ENCODE results near the gene IFIH1.

IFIH1 gene

DNA sequence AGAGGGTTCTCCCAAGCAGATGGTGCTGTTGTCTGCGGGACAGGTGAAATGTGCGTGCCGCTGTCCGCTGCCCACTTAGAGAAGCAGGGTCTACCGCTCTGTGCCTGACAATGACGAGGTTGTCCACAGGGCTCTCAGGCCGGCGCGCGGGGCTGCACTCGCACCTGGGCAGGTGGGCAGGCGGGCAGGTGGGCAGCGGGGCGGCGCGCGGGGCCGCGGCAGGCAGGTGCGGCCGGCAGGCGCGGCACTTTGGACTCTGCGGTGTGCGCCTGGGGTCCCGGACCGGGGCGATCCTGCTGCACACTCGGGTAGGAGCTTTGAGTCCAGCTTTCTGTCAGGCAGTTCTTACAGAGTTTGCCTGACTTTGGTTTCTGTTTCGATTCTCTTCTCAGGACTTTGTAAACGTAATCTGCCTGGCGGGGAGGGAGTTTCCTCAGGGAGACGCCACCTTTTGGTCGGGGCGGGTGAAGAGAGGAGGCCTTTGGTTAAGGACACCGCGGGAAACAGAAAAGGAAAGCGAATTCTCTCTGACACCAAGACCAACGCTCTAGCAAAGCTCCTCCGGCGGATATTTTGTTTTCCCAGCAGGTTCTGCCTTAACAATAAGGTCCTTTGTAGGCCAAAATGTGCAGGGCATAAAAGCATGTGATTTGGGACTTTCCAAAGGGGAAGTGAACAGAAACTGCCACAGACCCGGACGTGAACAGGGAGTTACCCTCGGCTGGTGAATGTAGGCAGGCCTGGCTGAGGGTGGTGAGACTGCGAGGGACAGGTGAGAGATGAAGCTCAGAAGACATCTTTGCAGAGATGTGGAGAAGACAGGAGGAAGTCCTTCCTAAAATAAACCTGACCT lies at the start of gene IFIH1:
Gene IFIH1 (minus strand): TSS at position 357 of the 853 bp plus-strand sequence. CDS start 377 bp downstream, outside the sequence.
- Mint-ChIP-seq H3K36me3 (ENCODE audit: low read depth) (peaks cover 10% of the 10 kb centered on the region), H3K4me1 (peaks cover 54% of the 10 kb centered on the region), H3K4me3 (peak within 1 kb of the TSS; percentile 96), H3K9me3 (no peaks in the 10 kb centered on the region), H3K27ac (peak within 1 kb of the TSS; percentile 96), H3K27me3 (no peaks in the 10 kb centered on the region)
- DNase-seq, result peak; percentile 72
- ATAC-seq, result peak; percentile 90

DNA sequence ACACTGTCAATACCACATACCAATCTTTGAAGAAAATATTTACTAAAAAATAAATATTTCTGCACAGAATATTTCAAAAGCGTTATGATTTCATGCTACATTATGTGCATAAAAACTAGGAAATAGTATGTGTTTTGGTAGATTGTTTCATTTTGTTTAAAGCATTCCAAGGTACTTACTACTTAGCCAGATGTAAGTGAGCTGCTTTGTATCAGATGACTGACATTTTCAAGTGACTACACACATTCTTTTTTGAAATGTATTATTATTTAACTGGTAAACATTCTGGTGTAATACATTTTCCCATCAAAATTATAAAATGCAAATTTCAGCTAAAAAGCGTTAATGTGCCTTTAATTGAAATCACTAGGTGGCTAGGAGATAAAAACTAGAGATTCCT lies 46.9 kb upstream of the IFIH1 start:
- no peaks in the 10 kb centered on the region for H3K36me3 Mint-ChIP-seq (ENCODE audit: low read depth)
- H3K4me1 Mint-ChIP-seq, result no peaks in the 10 kb centered on the region
- no peaks in the 10 kb centered on the region for H3K27me3 Mint-ChIP-seq
- no peak overlapping the region for H3K4me3 Mint-ChIP-seq
- ATAC-seq (no peak), DNase-seq (no peak)
- no peaks in the 10 kb centered on the region for H3K9me3 Mint-ChIP-seq
- H3K27ac Mint-ChIP-seq, result no peak overlapping the region

DNA sequence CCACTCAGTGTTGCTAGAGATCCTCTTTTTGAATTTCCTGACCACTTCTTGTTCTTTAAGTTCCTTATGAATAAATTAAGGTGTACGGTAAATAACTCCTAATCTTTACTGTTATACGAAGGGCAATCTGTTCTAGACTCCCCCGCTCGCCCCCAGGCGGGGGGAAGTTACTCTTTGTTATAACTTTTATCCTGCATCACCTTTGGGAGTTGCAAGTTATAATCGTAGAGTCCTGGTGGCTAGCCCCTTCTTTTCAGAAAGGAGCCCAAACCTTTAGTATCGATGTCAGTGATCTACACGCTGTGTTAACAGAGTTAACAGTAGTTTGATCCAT lies 26.1 kb upstream of the IFIH1 start:
- H3K27ac Mint-ChIP-seq, result peak overlapping the region; percentile 76
- no peaks in the 10 kb centered on the region for H3K9me3 Mint-ChIP-seq
- peaks cover 2% of the 10 kb centered on the region for H3K36me3 Mint-ChIP-seq (ENCODE audit: low read depth)
- DNase-seq (no peak), ATAC-seq (no peak)
- peak overlapping the region; percentile 87 for H3K4me3 Mint-ChIP-seq
- peaks cover 18% of the 10 kb centered on the region for H3K4me1 Mint-ChIP-seq
- no peaks in the 10 kb centered on the region for H3K27me3 Mint-ChIP-seq

DNA sequence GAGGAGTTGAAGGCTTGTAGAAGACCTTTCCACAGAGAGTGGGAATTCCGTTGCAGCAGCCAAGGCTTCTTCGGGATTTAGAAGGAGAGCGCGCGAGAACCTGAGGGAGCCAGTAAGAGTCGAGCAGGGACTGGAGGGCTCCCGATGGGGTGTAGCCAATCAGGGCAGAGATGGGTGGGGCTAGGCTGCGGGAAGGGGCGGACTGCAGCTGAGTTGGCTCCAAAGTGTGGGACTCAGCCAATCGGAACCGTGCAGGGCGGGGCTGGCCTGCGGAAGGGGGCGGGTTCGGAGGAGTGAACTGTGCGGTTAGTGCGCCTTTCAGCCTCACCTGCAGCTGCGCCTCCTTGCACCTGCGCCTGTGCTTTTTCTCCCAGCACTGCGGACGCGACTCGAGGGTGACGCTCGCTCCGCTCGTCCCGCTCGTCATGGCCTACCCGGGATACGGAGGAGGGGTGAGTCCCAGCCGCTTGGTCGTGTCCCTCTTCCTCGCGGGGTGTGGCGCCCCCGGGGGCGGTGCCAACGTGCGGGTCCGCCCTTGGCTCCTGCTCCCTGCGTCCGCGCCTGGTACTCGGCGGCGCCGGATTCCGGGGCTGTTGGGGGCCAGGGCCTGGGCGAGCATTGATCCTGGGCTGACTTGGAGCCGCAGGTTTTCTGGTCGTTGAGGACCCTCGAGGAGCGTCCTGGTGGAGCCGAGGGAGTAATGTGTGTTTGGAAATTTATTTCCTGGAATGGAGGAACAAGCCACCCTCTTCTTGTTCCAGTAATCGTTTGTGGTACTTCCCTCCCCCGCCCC lies 25.5 kb upstream of the IFIH1 start, which contains the start of gene GCA:
Gene GCA (plus strand): TSS at position 309 of the 793 bp plus-strand sequence. CDS start 117 bp downstream, at position 426.
- peaks cover 18% of the 10 kb centered on the region for H3K4me1 Mint-ChIP-seq
- DNase-seq (peak; percentile 97), ATAC-seq (peak; percentile 100)
- peak within 1 kb of the TSS; percentile 87 for H3K4me3 Mint-ChIP-seq
- H3K36me3 Mint-ChIP-seq (ENCODE audit: low read depth), result peaks cover 2% of the 10 kb centered on the region
- peak within 1 kb of the TSS; percentile 78 for H3K27ac Mint-ChIP-seq
- no peaks in the 10 kb centered on the region for H3K27me3 Mint-ChIP-seq
- H3K9me3 Mint-ChIP-seq, result no peaks in the 10 kb centered on the region

DNA sequence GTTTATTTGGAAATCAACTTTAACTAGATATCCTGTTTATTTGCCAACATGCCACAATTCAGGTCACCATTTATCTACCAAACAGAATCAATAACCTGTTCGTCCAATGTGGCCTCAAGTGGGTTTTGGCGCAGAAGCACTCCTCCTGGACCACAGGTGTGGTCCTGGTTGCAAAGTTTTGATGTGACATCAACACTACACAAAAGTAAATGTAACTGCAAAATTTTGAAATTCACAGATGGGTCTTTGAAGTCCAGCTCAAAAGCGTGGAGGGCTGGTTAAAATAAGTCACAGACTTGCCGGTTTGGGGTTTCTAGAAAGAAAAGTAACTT lies 25.0 kb upstream of the IFIH1 start:
- ATAC-seq, result no peak
- Mint-ChIP-seq H3K27me3 (no peaks in the 10 kb centered on the region), H3K9me3 (no peaks in the 10 kb centered on the region), H3K4me3 (peak overlapping the region; percentile 87), H3K36me3 (ENCODE audit: low read depth) (peaks cover 2% of the 10 kb centered on the region), H3K4me1 (peaks cover 18% of the 10 kb centered on the region), H3K27ac (peak overlapping the region; percentile 78)
- DNase-seq, result no peak

GRCh38 chr2:162342841-162343240 lies 24.4 kb upstream of the IFIH1 start:
- Mint-ChIP-seq H3K4me3 (no peak overlapping the region), H3K27ac (no peak overlapping the region)
- no peak for DNase-seq

DNA sequence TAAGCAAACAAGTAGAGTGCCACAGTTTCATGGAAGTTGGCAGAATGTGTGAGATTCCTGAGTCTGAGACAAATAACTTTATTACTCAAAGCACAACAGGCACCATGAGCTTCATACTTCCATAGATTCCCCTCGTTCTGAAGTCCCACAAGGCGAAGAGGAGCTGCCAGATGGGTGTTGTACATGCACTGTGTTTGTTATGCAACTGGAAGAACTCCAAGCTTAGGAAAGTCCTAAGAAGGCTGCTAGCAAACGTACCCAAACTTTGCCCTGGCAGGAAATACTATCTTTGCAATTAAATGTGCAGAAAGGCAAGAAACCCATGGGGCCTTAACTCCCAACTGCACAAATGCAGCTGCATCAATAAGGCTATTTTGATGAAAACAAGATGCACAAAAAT lies 23.8 kb upstream of the IFIH1 start:
- Mint-ChIP-seq H3K4me1 (peaks cover 18% of the 10 kb centered on the region), H3K36me3 (ENCODE audit: low read depth) (peaks cover 2% of the 10 kb centered on the region), H3K27me3 (no peaks in the 10 kb centered on the region), H3K4me3 (no peak overlapping the region), H3K27ac (no peak overlapping the region), H3K9me3 (no peaks in the 10 kb centered on the region)
- ATAC-seq (no peak), DNase-seq (no peak)

More at GRCh38 chr2:162342841-162343240, 24.4 kb upstream of the IFIH1 start:
- ATAC-seq, result no peak
- Mint-ChIP-seq H3K9me3 (no peaks in the 10 kb centered on the region), H3K36me3 (ENCODE audit: low read depth) (peaks cover 2% of the 10 kb centered on the region), H3K27me3 (no peaks in the 10 kb centered on the region), H3K4me1 (peaks cover 18% of the 10 kb centered on the region)

- Mint-ChIP-seq H3K9me3 (no peaks in the 10 kb centered on the region), H3K27me3 (no peaks in the 10 kb centered on the region), H3K36me3 (ENCODE audit: low read depth) (peaks cover 2% of the 10 kb centered on the region), H3K4me3 (no peak overlapping the region), H3K4me1 (peaks cover 18% of the 10 kb centered on the region), H3K27ac (no peak overlapping the region)
- ATAC-seq (no peak), DNase-seq (no peak)
Observed at GRCh38 chr2:162340822-162341221, 22.3 kb upstream of the IFIH1 start.

- no peaks in the 10 kb centered on the region for H3K27me3 Mint-ChIP-seq
- ATAC-seq, result no peak
- no peaks in the 10 kb centered on the region for H3K36me3 Mint-ChIP-seq (ENCODE audit: low read depth)
- no peak overlapping the region for H3K27ac Mint-ChIP-seq
- DNase-seq, result no peak
- no peak overlapping the region for H3K4me3 Mint-ChIP-seq
- peaks cover 2% of the 10 kb centered on the region for H3K4me1 Mint-ChIP-seq
- H3K9me3 Mint-ChIP-seq, result no peaks in the 10 kb centered on the region
Observed at GRCh38 chr2:162337868-162338267, 19.4 kb upstream of the IFIH1 start.

- H3K4me3 Mint-ChIP-seq, result no peak overlapping the region
- H3K4me1 Mint-ChIP-seq, result no peaks in the 10 kb centered on the region
- H3K27me3 Mint-ChIP-seq, result no peaks in the 10 kb centered on the region
- no peak for ATAC-seq
- H3K36me3 Mint-ChIP-seq (ENCODE audit: low read depth), result no peaks in the 10 kb centered on the region
- DNase-seq, result no peak
- no peak overlapping the region for H3K27ac Mint-ChIP-seq
- no peaks in the 10 kb centered on the region for H3K9me3 Mint-ChIP-seq
Observed at GRCh38 chr2:162333968-162334367, 15.5 kb upstream of the IFIH1 start.

- ATAC-seq (no peak), DNase-seq (no peak)
- Mint-ChIP-seq H3K4me3 (no peak overlapping the region), H3K36me3 (ENCODE audit: low read depth) (no peaks in the 10 kb centered on the region), H3K4me1 (no peaks in the 10 kb centered on the region), H3K27ac (no peak overlapping the region), H3K9me3 (no peaks in the 10 kb centered on the region), H3K27me3 (no peaks in the 10 kb centered on the region)
Observed at GRCh38 chr2:162330881-162331280, 12.4 kb upstream of the IFIH1 start.

DNA sequence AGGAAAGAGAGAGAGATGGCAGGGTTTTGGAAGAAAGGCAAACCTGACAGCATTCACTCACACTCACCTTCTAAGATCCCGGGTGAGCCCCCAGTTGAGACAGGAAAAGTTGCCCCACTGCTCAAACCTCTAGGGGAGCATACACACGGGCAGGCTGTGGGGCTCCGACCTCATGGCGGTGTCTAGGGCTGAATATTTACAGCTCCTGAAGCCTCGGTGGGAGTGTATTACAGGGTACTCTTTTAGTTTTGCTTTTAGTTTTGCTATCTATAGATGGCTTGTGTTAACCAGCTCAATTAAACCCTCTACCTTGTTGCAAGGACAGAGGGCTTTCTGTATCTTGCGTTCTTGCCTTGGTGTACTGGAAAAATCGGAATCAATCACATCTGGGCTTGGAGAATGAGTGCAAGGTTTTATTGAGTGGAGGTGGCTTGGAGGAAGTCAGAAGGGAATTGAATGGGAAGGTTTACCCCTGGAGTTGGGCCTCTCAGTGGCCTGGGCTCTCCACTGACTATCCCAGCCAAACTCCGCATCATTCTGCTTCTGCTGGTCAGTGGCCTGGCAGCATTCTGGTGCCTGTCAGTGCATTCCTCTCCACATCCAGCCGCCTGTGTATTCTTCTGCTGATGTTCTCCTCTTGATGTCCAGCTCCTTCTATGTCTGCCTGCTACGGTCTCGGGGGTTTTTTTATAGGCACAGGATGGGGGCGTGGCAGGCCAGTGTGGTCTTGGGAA lies 10.1 kb upstream of the IFIH1 start:
- Mint-ChIP-seq H3K27ac (no peak overlapping the region), H3K4me1 (no peaks in the 10 kb centered on the region), H3K27me3 (no peaks in the 10 kb centered on the region), H3K4me3 (no peak overlapping the region), H3K36me3 (ENCODE audit: low read depth) (no peaks in the 10 kb centered on the region), H3K9me3 (no peaks in the 10 kb centered on the region)
- DNase-seq (no peak), ATAC-seq (peak; percentile 66)

DNA sequence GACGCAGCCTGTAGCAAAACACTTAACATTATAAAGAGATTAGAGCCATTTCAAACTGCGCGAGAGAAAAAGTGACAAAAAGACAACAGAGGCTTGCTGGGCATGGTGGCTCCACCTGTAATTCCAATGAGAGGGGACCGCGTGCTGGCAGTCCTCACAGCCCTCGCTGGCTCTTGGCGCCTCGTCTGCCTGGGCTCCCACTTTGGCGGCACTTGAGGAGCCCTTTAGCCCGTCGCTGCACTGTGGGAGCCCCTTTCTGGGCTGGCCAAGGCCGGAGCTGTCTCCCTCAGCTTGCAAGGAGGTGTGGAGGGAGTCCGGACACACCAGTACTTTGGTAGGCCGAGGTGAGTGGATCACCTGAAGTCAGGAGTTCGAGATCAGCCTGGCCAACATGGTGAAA lies 9.3 kb upstream of the IFIH1 start:
- H3K27ac Mint-ChIP-seq, result peak overlapping the region; percentile 31
- no peak for ATAC-seq
- H3K36me3 Mint-ChIP-seq (ENCODE audit: low read depth), result no peaks in the 10 kb centered on the region

DNA sequence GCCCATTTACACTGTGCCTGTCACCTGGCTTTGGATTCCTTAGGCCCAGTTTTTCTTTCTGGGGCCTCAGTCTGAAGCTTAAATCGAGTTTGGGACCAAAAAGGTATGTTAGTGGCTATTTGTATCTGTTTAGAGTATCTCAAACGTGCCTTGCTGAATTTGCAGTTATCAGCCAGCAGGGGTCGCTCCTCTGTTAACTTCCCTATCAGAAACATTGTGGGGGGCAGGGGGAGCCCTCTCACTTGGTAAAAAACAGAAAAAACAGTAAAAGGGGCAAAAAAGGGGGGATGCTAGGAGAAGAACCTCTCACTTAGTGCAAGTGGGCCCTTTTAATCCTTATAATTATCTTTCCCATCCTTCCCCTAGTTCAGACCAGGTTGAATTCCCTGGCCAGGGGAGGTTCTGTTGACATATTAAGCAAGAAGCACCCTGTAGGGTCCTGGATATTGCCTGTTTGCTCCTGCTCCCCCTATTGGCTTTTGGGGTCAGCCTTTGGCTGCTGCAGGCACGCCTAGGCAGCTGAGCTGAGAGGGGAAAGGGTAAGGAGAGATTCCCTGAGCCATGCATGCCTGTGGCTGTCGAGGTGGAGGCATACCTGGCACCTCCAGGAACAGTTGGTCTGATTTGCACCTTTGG lies 8.8 kb upstream of the IFIH1 start:
- no peaks in the 10 kb centered on the region for H3K36me3 Mint-ChIP-seq (ENCODE audit: low read depth)
- H3K9me3 Mint-ChIP-seq, result no peaks in the 10 kb centered on the region
- peak overlapping the region; percentile 31 for H3K27ac Mint-ChIP-seq
- H3K27me3 Mint-ChIP-seq, result no peaks in the 10 kb centered on the region
- peak; percentile 23 for DNase-seq
- no peak for ATAC-seq
- H3K4me1 Mint-ChIP-seq, result no peaks in the 10 kb centered on the region
- H3K4me3 Mint-ChIP-seq, result no peak overlapping the region

More for the DNA sequence above, 9.3 kb upstream of the IFIH1 start:
- no peak overlapping the region for H3K4me3 Mint-ChIP-seq
- no peaks in the 10 kb centered on the region for H3K4me1 Mint-ChIP-seq
- no peaks in the 10 kb centered on the region for H3K9me3 Mint-ChIP-seq
- no peak for DNase-seq
- no peaks in the 10 kb centered on the region for H3K27me3 Mint-ChIP-seq
